ENCODE measurements around the gene SH2D7. TPM values are rescaled to one million over a fixed set of nuclear protein-coding genes. Genes with fewer than 3 reads are reported as not detected.

SH2D7 gene
- total RNA-seq, 1 experiment from 2014 or later, result not detected

GRCh38 chr15:78056714-78057269, 35.6 kb upstream of the SH2D7 start:
- H3K9me3 ChIP-seq (ENCODE audit: low read depth, low read length, poor library complexity, severe bottlenecking), result no peaks in the 10 kb centered on the region
- no peak for DNase-seq (ENCODE audit: low spot score)
- CTCF ChIA-PET, result no interaction called here
- BruUV-seq (replicated peaks), result no TSS peak
- no peak for TF ChIP-seq EZH2 (IDR thresholded peaks at IDR 0.05; ENCODE audit: borderline replicate concordance, low read depth, low read length, poor library complexity, severe bottlenecking)
- TF ChIP-seq, protein P1, sequence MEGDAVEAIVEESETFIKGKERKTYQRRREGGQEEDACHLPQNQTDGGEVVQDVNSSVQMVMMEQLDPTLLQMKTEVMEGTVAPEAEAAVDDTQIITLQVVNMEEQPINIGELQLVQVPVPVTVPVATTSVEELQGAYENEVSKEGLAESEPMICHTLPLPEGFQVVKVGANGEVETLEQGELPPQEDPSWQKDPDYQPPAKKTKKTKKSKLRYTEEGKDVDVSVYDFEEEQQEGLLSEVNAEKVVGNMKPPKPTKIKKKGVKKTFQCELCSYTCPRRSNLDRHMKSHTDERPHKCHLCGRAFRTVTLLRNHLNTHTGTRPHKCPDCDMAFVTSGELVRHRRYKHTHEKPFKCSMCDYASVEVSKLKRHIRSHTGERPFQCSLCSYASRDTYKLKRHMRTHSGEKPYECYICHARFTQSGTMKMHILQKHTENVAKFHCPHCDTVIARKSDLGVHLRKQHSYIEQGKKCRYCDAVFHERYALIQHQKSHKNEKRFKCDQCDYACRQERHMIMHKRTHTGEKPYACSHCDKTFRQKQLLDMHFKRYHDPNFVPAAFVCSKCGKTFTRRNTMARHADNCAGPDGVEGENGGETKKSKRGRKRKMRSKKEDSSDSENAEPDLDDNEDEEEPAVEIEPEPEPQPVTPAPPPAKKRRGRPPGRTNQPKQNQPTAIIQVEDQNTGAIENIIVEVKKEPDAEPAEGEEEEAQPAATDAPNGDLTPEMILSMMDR (conservative IDR thresholded peaks at IDR 0.05; ENCODE audit: low read depth, low read length), result no peak
- intact Hi-C loops (cut with micrococcal nuclease; ENCODE audit: unreplicated experiment), result no loop called here
- H3K4me3 ChIP-seq (ENCODE audit: low read depth, low read length, poor library complexity, severe bottlenecking), result no peak overlapping the region
- POLR2A ChIA-PET (ENCODE audit: low non-redundant PET), result no interaction called here
- H3K36me3 ChIP-seq (ENCODE audit: insufficient read depth, low read length, poor library complexity, severe bottlenecking), result no peaks in the 10 kb centered on the region
- no peaks in the 10 kb centered on the region for H3K27me3 ChIP-seq (replicated peaks; ENCODE audit: insufficient read depth, low read depth, low read length, poor library complexity)
- no peak overlapping the region for H3K27ac ChIP-seq (ENCODE audit: low read depth, low read length, poor library complexity, severe bottlenecking)
- H3K4me1 ChIP-seq (ENCODE audit: insufficient read depth, low read length, poor library complexity, severe bottlenecking), result peaks cover 15% of the 10 kb centered on the region

GRCh38 chr15:78057803-78058202, 34.6 kb upstream of the SH2D7 start:
- no peak for DNase-seq (ENCODE audit: low spot score)
- no peaks in the 10 kb centered on the region for H3K36me3 ChIP-seq (ENCODE audit: insufficient read depth, low read length, poor library complexity, severe bottlenecking)
- no TSS peak for BruUV-seq (replicated peaks)
- H3K4me3 ChIP-seq (ENCODE audit: low read depth, low read length, poor library complexity, severe bottlenecking), result no peak overlapping the region
- H3K27ac ChIP-seq (ENCODE audit: low read depth, low read length, poor library complexity, severe bottlenecking), result no peak overlapping the region
- peaks cover 10% of the 10 kb centered on the region for H3K4me1 ChIP-seq (ENCODE audit: insufficient read depth, low read length, poor library complexity, severe bottlenecking)
- intact Hi-C loops (cut with micrococcal nuclease; ENCODE audit: unreplicated experiment), result no loop called here
- CTCF ChIA-PET, result no interaction called here
- no peak for TF ChIP-seq EZH2 (IDR thresholded peaks at IDR 0.05; ENCODE audit: borderline replicate concordance, low read depth, low read length, poor library complexity, severe bottlenecking)
- TF ChIP-seq, protein P1 (conservative IDR thresholded peaks at IDR 0.05; ENCODE audit: low read depth, low read length), result no peak
- no peaks in the 10 kb centered on the region for H3K27me3 ChIP-seq (replicated peaks; ENCODE audit: insufficient read depth, low read depth, low read length, poor library complexity)
- H3K9me3 ChIP-seq (ENCODE audit: low read depth, low read length, poor library complexity, severe bottlenecking), result no peaks in the 10 kb centered on the region
- POLR2A ChIA-PET (ENCODE audit: low non-redundant PET), result no interaction called here

- peaks cover 5% of the 10 kb centered on the region for H3K4me1 ChIP-seq (ENCODE audit: insufficient read depth, low read length, poor library complexity, severe bottlenecking)
- no TSS peak for BruUV-seq (replicated peaks)
- H3K27me3 ChIP-seq (replicated peaks; ENCODE audit: insufficient read depth, low read depth, low read length, poor library complexity), result no peaks in the 10 kb centered on the region
- DNase-seq (ENCODE audit: low spot score), result no peak
- TF ChIP-seq EZH2 (IDR thresholded peaks at IDR 0.05; ENCODE audit: borderline replicate concordance, low read depth, low read length, poor library complexity, severe bottlenecking), result no peak
- TF ChIP-seq, protein P1 (conservative IDR thresholded peaks at IDR 0.05; ENCODE audit: low read depth, low read length), result no peak
- H3K27ac ChIP-seq (ENCODE audit: low read depth, low read length, poor library complexity, severe bottlenecking), result no peak overlapping the region
- H3K4me3 ChIP-seq (ENCODE audit: low read depth, low read length, poor library complexity, severe bottlenecking), result no peak overlapping the region
- intact Hi-C loops (cut with micrococcal nuclease; ENCODE audit: unreplicated experiment), result no loop called here
- CTCF ChIA-PET, result no interaction called here
- H3K9me3 ChIP-seq (ENCODE audit: low read depth, low read length, poor library complexity, severe bottlenecking), result no peaks in the 10 kb centered on the region
- POLR2A ChIA-PET (ENCODE audit: low non-redundant PET), result no interaction called here
- H3K36me3 ChIP-seq (ENCODE audit: insufficient read depth, low read length, poor library complexity, severe bottlenecking), result no peaks in the 10 kb centered on the region
These were observed 33.9 kb upstream of the SH2D7 start for GRCh38 chr15:78058401-78058935.
